WI38 (cell line): ENCODE data around the gene ST3GAL2.

Experiments used
- H3K4me3 ChIP-seq: 2 replicates; pipeline ENCODE4 v1.5.1; 2011; ENCODE audit warnings: low read depth, mild to moderate bottlenecking, control low read depth, low read length
- TF ChIP-seq, protein P1 (sequence below): IDR thresholded peaks from 2 replicates; pipeline ENCODE4 v1.5.1; 2012; ENCODE audit warnings: low read depth, mild to moderate bottlenecking, control low read depth, low read length

Gene ST3GAL2

DNA sequence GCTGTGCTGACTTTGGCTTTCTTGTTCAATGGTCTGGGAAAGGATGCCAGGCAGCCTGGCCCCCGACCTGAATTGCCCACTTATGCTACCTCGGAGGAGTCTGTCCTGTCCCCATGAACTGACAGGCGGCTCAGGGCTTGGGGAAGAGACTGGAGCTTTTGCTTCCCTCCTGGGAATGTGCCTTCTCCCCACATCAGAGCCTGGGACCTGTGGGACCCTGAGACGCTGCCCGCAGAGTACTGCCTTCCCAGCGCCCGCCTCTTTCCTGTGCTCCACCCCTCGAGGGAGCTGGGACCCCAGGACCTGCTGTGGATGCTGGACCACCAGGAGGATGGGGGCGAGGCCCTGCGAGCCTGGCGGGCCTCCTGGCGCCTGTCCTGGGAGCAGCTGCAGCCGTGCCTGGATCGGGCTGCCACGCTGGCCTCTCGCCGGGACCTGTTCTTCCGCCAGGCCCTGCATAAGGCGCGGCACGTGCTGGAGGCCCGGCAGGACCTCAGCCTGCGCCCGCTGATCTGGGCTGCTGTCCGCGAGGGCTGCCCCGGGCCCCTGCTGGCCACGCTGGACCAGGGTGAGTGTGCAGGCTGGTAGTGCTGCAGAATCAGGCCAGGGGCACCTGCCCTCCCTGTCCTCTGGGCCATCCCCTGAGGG lies 34.0 kb upstream of the ST3GAL2 start:
- TF ChIP-seq, protein P1, sequence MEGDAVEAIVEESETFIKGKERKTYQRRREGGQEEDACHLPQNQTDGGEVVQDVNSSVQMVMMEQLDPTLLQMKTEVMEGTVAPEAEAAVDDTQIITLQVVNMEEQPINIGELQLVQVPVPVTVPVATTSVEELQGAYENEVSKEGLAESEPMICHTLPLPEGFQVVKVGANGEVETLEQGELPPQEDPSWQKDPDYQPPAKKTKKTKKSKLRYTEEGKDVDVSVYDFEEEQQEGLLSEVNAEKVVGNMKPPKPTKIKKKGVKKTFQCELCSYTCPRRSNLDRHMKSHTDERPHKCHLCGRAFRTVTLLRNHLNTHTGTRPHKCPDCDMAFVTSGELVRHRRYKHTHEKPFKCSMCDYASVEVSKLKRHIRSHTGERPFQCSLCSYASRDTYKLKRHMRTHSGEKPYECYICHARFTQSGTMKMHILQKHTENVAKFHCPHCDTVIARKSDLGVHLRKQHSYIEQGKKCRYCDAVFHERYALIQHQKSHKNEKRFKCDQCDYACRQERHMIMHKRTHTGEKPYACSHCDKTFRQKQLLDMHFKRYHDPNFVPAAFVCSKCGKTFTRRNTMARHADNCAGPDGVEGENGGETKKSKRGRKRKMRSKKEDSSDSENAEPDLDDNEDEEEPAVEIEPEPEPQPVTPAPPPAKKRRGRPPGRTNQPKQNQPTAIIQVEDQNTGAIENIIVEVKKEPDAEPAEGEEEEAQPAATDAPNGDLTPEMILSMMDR = no peak
- no peak overlapping the region for H3K4me3 ChIP-seq

DNA sequence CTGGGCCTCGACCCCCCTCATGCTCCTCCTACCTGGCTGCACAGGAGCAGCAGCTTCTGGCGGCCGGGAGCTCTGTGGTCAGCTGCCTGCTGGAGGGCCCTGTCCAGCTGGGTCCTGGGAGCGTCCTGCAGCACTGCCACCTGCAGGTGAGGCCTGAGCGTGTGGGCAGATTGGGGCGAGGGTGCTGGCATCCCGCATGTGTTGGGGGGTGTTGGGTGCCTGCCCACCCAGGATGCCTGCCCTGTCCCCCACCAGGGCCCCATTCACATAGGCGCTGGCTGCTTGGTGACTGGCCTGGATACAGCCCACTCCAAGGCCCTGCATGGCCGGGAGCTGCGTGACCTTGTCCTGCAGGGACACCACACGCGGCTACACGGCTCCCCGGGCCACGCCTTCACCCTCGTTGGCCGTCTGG lies 32.0 kb upstream of the ST3GAL2 start:
- no peak overlapping the region for H3K4me3 ChIP-seq
- TF ChIP-seq, protein P1 = peak; percentile 24; the same call in 1 of the 2 replicates

DNA sequence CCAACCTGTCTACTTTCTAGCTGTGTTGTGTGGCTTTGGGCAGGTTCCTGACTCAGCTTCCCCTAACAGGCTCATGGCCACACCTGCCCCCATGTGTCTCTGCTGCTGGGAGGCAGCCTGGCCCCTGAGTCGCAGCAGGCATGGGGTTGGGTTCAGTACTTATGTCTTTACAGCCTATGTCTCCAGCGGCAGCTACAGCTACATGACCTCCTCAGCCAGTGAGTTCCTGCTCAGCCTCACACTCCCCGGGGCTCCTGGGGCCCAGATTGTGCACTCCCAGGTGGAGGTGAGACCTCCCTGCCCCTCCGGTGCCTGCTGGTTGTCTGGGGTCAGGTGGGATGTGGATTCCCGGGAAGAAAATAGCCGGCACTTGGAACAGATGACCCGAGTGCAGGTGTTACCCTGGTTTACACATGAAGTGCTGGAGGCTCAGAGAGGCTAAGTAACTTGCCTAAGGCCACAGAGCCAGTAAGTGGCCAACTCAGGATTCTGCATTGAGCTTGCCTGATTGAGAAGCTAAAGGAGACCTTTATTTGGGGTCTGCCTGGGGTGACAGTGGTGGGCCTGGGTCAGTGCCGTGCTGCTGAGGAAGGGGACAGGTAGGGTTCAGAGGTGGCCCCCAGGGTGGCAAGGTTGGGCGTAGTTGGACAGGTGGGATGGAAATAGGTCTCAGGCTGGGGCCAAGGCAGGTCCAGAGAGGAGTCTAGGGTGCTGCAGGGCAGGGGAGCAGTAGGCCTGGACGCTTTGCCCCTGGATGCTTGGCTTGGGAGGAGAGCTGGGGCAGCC lies 31.4 kb upstream of the ST3GAL2 start:
- no peak overlapping the region for H3K4me3 ChIP-seq
- TF ChIP-seq, protein P1 = no peak

DNA sequence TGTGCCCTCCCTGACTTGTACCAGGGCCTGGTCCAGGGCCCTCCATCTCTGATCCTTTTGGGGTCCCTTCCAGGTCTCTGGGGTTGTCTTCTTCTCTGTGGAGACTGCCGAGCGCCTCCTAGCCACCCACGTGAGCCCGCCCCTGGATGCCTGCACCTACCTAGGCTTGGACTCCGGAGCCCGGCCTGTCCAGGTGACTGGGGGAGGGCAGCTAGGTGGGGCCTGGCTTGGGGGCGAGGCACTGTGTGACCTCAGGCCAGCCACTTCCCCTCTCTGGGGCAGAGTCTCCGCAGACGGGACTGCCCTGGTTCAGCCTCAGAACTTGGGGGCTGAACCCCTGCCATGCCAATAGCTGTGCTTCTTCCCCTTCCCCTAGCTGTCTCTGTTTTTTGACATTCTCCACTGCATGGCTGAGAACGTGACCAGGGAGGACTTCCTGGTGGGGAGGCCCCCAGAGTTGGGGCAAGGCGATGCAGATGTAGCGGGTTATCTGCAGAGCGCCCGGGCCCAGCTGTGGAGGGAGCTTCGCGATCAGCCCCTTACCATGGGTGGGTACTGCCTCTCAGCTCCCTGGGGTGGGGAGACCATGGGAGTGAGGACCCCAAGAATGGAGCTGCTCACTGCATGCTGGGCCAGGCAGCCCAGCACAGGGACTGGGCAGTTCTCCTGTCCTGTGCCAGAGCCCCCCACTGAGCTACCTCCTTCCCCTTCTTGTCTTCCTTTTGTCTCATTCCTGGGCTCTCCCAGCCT lies 30.1 kb upstream of the ST3GAL2 start:
- no peak overlapping the region for H3K4me3 ChIP-seq
- TF ChIP-seq, protein P1 = no peak

DNA sequence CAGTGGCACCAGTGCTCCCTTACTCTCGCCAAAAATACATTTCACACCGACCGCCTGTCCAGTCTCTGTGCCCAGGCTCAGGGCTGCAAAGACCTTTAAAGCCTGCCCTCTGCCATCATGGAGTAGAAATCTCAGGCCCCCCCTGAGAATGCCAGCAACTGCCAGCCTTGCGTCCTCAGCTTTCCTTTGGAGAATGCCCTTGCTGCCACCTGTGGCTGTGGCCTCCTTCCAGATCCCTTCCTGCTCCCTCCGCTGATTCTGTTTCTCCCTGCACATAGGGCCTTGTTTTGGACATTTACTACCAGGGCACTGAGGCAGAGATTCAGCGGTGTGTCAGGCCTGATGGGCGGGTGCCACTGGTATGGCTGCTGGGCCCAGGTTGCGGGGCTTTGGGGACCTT lies 28.7 kb upstream of the ST3GAL2 start:
- TF ChIP-seq, protein P1 = no peak
- H3K4me3 ChIP-seq = no peak overlapping the region

DNA sequence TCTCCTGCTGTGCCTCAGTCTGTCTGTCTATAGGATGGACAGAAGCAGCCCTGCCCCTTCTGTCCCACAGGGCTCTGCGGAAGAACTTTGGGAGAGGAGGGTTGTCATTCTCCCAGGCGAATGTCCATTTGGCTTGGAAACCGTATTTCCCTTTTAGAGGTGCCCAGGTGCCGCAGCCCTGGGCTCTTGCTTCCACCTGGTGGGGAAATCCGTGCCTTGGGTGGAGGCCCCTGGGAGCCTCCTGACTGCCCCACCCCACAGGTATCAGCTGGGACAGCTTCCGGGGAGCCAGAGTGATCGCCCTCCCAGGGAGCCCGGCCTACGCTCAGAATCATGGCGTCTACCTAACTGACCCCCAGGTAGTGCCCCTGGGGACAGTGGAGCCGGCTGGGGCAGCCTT lies 28.2 kb upstream of the ST3GAL2 start:
- TF ChIP-seq, protein P1 = no peak

DNA sequence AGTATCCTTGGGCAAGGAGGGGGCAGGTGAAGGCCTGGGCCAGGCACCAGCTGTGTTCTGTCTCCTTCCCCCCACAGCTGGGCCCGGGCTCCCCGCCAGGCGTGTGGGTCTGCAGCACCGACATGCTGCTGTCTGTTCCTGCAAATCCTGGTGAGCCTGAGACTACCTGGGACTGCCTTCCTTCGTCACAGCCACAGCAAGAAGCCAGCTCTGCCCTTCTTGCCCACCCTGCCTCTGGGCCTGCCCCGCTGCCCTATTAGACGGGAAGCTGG lies 27.8 kb upstream of the ST3GAL2 start:
- H3K4me3 ChIP-seq = no peak overlapping the region
- TF ChIP-seq, protein P1 = no peak

More for the DNA sequence above, 28.2 kb upstream of the ST3GAL2 start:
- no peak overlapping the region for H3K4me3 ChIP-seq
